Ovary (tissue), 9 donors: ENCODE measurements around the gene EEF2K. TPM values are rescaled to one million over a fixed set of nuclear protein-coding genes. Genes with fewer than 3 reads are reported as not detected.
"Not testable (repeated sequence)": the region's sequence is repeated elsewhere in the genome, so short reads cannot be mapped to it uniquely, and the experiment has no call there.

Source experiments
- DNase-seq, 5 donors: peaks; one replicate each; pipeline ENCODE4 v3.0.0-alpha.2; 2019 to 2020
- H3K27ac ChIP-seq, 2 donors: fragments of 200-600 bp; one replicate each; pipeline versions ENCODE4 v1.5.1 to v1.8.0; 2019 to 2022
- H3K27me3 ChIP-seq: fragments of 200-600 bp; one replicate; pipeline ENCODE4 v1.8.0; 2022
- H3K36me3 ChIP-seq: fragments of 200-600 bp; sonication (generic); one replicate; pipeline ENCODE4 v1.5.1; 2019
- H3K4me1 ChIP-seq: one replicate; pipeline ENCODE4 v1.8.1; 2013; ENCODE audit warnings: mild to moderate bottlenecking, moderate library complexity; ENCODE audit not compliant: insufficient read depth
- H3K4me3 ChIP-seq: fragments of 200-600 bp; sonication (generic); one replicate; pipeline ENCODE4 v1.5.1; 2017
- H3K9me3 ChIP-seq, 2 donors: fragments of 200-600 bp in 1 of 2; sonication (generic) in 1 of 2; one replicate each; pipeline versions ENCODE4 v1.5.1 to v1.8.1; 2013 to 2019; ENCODE audit warnings: mild to moderate bottlenecking in 1 of 2, moderate library complexity in 1 of 2
- EP300 ChIP-seq: sonication (generic); formaldehyde crosslinking; IDR thresholded peaks from one replicate; pipeline ENCODE4 v1.6.1; 2017; ENCODE audit warnings: antibody characterized with exemption
- POLR2A ChIP-seq: fragments of 450-650 bp; IDR thresholded peaks from one replicate; pipeline ENCODE4 v1.6.1; 2017; ENCODE audit warnings: antibody characterized with exemption, mild to moderate bottlenecking, moderate library complexity
- WGBS, 3 donors: extraction: QIAGEN DNeasy Blood & Tissue Kit in 1 of 3; methylation state at CpG; one replicate each; pipeline versions ENCODE4 v1.1.5 to v1.1.7; 2013 to 2017; 5-methylcytosine and 5-hydroxymethylcytosine counted together
- intact Hi-C, 4 donors: fragments of 100-400 bp; cut with DNase I; formaldehyde crosslinking; loops; one replicate each; pipeline versions ENCODE4 v1.11.0 to v1.15.1; 2022 to 2023
- polyA plus RNA-seq, 2 donors: library from polyadenylated mRNA; stranded (reverse); fragments of 200-250 nt in 1 of 2; fragments of 350-450 nt in 1 of 2; fragmentation: Illumina TruSeq in 1 of 2; extraction: RNeasy Lipid Tissue Mini Kit (QIAGEN cat#74804) in 1 of 2; gene quantifications; one replicate each; pipeline ENCODE4 v1.2.3, GENCODE V29; 2013 to 2014
- total RNA-seq, 7 donors: library from RNA; depleted of rRNA in 2 of 7; stranded (reverse); fragments of >200 nt in 2 of 7; fragmentation: NEBNext Ultra II Directional in 3 of 7; extraction: Animal tissue kit (Norgen Biotek cat#: 25700) in 3 of 7; gene quantifications; one replicate each; pipeline versions ENCODE4 v1.1.0 to v1.2.4, GENCODE V29; 2016 to 2023
- TF ChIP-seq, protein P1 (sequence below), 3 donors: fragments of 450-650 bp in 2 of 3; fragments of 200-600 bp in 1 of 3; IDR thresholded peaks; one replicate each; pipeline versions ENCODE4 v1.5.1 to v1.8.0; 2016 to 2022; ENCODE audit warnings: antibody characterized with exemption in 3 of 3, mild to moderate bottlenecking in 1 of 3
- donor health status: DM: no; HTN: no; CAD: no; lungs with moderate emphysema.
- donor health status: DM: no; HTN: no; CAD: no.
- donor health status: Bipolar disorder and iron deficiency.
- donor health status: DM: yes; HTN: yes; CAD: no.
- donor health status: DM: no; HTN: no; CAD: no.
- donor health status: DM: yes; HTN: yes; CAD: no.

EEF2K gene
- total and polyA plus RNA-seq, 9 donors: 8.1 to 37.6 (median 26.0) TPM

DNA sequence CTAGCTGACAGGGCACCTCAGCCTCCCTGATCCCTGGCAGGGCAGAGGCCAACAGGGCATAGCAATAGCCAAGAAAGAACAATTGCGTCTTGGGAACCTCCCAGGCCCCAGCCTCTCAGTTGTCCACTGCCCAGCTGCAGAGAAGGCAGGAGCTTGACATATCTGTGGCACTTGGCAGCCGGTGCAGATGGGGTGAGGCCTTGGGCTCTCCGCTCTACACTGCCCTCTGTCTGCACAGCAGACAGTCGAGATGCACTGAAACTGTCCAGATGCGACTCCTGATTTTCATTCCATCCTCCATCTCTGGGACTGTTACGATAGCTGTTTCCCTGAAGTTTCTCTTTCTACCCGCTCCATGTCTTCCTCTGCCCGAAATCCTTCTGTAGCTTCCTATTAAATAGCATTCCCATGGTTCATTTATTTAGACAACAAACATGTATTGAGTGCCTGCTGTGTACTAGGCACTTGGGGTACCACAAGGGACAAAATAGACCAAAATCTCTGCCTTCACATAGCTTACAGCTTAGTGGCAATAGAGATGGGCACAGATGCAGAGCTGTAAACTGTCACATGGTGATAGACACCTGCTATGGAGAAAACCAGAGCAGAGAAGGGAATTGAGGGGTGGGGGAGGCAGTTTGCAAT, 94.5 kb downstream of the EEF2K start:
- no peak overlapping the region for H3K27ac ChIP-seq
- intact Hi-C loops: loop anchor here in 2 of 4 donors (10.0 kb wide), 2 partner anchors 226 to 296 kb away; partner anchors contain the start of genes MOSMO (in 1 of the 2) and PDZD9 (in 1 of the 2)

DNA sequence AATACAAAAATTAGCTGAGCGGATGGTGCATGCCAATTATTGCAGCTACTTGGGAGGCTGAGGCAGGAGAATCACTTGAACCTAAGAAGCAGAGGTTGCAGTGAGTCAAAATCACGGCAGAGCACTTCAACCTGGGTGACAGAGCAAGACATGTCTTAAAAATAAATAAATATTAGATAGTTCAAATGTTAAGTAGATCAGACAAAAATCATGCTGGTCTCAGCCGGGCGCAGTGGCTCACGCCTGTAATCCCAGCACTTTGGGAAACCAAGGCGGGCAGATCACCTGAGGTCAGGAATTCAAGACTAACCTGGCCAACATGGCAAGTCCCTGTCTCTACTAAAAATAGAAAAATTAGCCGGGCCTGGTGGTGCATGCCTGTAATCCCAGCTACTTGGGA, 95.3 kb downstream of the EEF2K start:
- H3K4me3 ChIP-seq, H3K9me3 ChIP-seq, H3K36me3 ChIP-seq, H3K4me1 ChIP-seq, H3K27ac ChIP-seq, DNase-seq, H3K27me3 ChIP-seq: not testable (repeated sequence)
- intact Hi-C loops: loop anchor here in 2 of 4 donors (10.0 kb wide), 2 partner anchors 227 to 297 kb away; partner anchors contain the start of genes MOSMO (in 1 of the 2) and PDZD9 (in 1 of the 2)
- 95 to 96% (median 95%) methylated on average over 7 of the region's 7 CpGs for WGBS, 3 donors

More for the DNA sequence above, 94.5 kb downstream of the EEF2K start:
- no peak for DNase-seq
- H3K36me3 ChIP-seq: no peaks in the 10 kb centered on the region
- WGBS, 3 donors: 60 to 67% (median 64%) methylated on average over 8 of the region's 8 CpGs
- H3K27me3 ChIP-seq: no peaks in the 10 kb centered on the region
- no peaks in the 10 kb centered on the region for H3K4me1 ChIP-seq
- H3K9me3 ChIP-seq: no peaks in the 10 kb centered on the region
- H3K4me3 ChIP-seq: no peak overlapping the region
- TF ChIP-seq EP300 (no peak), POLR2A (no peak)
- TF ChIP-seq, protein P1, sequence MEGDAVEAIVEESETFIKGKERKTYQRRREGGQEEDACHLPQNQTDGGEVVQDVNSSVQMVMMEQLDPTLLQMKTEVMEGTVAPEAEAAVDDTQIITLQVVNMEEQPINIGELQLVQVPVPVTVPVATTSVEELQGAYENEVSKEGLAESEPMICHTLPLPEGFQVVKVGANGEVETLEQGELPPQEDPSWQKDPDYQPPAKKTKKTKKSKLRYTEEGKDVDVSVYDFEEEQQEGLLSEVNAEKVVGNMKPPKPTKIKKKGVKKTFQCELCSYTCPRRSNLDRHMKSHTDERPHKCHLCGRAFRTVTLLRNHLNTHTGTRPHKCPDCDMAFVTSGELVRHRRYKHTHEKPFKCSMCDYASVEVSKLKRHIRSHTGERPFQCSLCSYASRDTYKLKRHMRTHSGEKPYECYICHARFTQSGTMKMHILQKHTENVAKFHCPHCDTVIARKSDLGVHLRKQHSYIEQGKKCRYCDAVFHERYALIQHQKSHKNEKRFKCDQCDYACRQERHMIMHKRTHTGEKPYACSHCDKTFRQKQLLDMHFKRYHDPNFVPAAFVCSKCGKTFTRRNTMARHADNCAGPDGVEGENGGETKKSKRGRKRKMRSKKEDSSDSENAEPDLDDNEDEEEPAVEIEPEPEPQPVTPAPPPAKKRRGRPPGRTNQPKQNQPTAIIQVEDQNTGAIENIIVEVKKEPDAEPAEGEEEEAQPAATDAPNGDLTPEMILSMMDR (IDR thresholded peaks at IDR 0.05): no peak

DNA sequence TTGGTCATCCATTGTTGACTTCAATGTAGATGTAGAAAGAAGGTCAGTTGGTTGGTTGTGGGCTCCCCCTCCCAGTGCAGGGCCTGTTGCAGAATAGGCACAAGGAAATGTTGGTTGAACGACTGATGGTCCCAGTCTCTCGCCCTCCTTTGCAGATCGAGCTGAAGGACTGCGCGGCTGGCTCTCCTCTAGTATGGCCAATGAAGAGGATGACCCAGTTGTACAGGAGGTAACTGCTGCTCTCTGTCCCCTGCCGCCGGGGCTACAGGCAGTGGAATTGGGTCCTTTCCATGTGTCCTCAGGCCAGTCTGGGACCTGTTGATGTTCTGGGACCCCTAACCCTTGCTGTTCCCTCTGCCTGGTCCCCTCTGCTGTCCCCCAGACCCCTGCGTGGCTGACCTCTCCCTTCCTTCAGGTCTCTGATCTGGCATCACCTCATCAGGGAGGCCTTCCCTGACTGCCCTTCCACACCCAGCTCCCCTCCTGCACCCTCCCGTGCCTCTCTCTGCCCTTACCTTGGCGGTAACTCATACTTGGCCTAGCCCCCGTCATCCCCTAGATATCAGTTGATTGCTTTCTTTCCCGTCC, 96.8 kb downstream of the EEF2K start:
- DNase-seq: no peak
- Histone ChIP-seq H3K4me3 (no peak overlapping the region), H3K36me3 (no peaks in the 10 kb centered on the region), H3K27ac (no peak overlapping the region), H3K4me1 (no peaks in the 10 kb centered on the region), H3K9me3 (no peaks in the 10 kb centered on the region), H3K27me3 (no peaks in the 10 kb centered on the region)
- TF ChIP-seq POLR2A (no peak), EP300 (no peak)
- TF ChIP-seq, protein P1 (IDR thresholded peaks at IDR 0.05): no peak
- intact Hi-C loops: loop anchor here in 2 of 4 donors (10.0 kb wide), 2 partner anchors 228 to 298 kb away; partner anchors contain the start of genes MOSMO (in 1 of the 2) and PDZD9 (in 1 of the 2)
- 88 to 94% (median 93%) methylated on average over 12 of the region's 12 CpGs for WGBS, 3 donors

DNA sequence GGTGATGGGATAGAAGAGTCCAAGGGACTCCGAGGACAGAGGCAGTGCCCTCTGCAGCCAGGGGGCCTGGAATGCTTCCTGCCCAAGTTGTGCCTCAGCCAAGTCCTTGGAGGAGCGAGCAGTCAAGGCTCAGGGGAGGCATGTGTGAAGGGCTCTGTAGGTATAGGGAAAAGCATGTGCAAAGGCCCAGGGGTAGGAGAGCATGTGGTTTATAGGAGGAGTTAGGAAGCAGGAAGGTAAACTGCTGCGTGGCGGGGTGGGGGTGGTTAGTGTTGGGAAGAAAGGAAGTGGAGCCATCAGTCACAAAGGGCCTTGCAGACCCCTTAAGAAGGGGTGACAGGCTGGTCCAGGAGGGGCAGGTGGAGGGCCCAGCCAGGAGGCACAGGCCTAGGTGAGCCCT, 98.3 kb downstream of the EEF2K start:
- no peaks in the 10 kb centered on the region for H3K36me3 ChIP-seq
- no peaks in the 10 kb centered on the region for H3K4me1 ChIP-seq
- no peak for TF ChIP-seq POLR2A
- TF ChIP-seq EP300: no peak
- intact Hi-C loops: loop anchor here in 2 of 4 donors (10.0 kb wide), 2 partner anchors 230 to 300 kb away; partner anchors contain the start of genes MOSMO (in 1 of the 2) and PDZD9 (in 1 of the 2)
- no peak overlapping the region for H3K27ac ChIP-seq
- H3K4me3 ChIP-seq: no peak overlapping the region
- no peaks in the 10 kb centered on the region for H3K9me3 ChIP-seq
- DNase-seq: no peak
- H3K27me3 ChIP-seq: no peaks in the 10 kb centered on the region
- 87 to 96% (median 88%) methylated on average over 4 of the region's 4 CpGs for WGBS, 3 donors

DNA sequence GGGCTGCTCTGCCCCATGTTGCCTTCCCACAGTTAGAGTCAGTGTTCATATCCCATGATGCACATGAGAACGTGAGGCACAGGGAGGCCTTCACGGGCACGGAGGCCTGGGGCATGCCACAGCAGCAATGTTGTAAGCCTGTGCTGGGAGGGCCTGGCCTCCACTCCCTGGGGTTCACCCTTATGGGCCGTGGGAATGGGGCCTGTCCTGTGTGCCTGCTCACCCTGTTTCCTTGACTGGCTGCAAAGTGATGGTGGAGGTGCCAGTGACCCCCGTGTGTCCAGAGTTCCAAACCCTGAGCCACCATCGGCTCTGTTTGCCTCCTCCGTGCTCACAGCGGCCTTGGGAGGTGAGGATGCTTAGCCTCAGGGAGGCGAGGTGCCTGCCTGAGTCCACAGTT, 100.7 kb downstream of the EEF2K start:
- no peak for DNase-seq
- Histone ChIP-seq H3K9me3 (no peaks in the 10 kb centered on the region), H3K27ac (no peak overlapping the region), H3K4me1 (no peaks in the 10 kb centered on the region), H3K36me3 (no peaks in the 10 kb centered on the region), H3K4me3 (no peak overlapping the region), H3K27me3 (no peaks in the 10 kb centered on the region)
- no peak for TF ChIP-seq EP300
- TF ChIP-seq, protein P1 (IDR thresholded peaks at IDR 0.05): no peak
- no peak for TF ChIP-seq POLR2A
- 84 to 89% (median 86%) methylated on average over 9 of the region's 9 CpGs for WGBS, 3 donors
- intact Hi-C loops: loop anchor here in 2 of 4 donors (10.0 kb wide), 2 partner anchors 232 to 302 kb away; partner anchors contain the start of genes MOSMO (in 1 of the 2) and PDZD9 (in 1 of the 2)
